ENCODE measurements around the gene RNH1. TPM values are rescaled to one million over a fixed set of nuclear protein-coding genes. Genes with fewer than 3 reads are reported as not detected.

RNH1 gene
- total and polyA plus RNA-seq, 2 of the 8 experiments (the other 6 are each of a cell fraction or from before 2014, with no cell fraction given): 48.7 to 49.8 TPM

DNA sequence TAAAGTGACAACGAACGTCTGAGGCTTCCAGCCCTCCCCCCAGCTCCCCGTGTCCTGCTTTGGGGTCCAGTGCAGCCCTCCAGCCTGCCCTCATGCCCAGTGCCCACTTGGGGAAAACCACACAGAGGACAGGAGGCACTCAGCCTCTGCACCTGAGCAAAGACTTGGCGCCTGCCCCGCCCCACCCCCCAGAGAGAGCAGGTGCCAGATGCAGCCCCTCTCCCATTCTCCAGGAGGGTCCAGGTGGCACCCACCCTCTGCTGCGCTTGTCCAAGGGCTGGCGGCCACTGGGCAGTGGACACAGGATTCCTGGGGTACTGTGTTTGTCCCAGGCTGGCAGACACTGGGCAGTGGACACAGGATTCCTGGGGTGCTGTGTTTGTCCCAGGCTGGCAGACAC, 15.7 kb downstream of the RNH1 start:
- Histone ChIP-seq H3K14ac (ENCODE audit: insufficient read length) (no peak overlapping the region), H3K4me1 (replicated peaks in 1 of 4; ENCODE audit: control insufficient read depth in 3 of 4, insufficient read depth in 4 of 4, low read length in 3 of 4) (no peaks in the 10 kb centered on the region), H4K8ac (ENCODE audit: extremely low read depth, insufficient read depth, low read length) (no peak overlapping the region), H2BK5ac (ENCODE audit: low read depth, low read length) (no peak overlapping the region), H3K18ac (ENCODE audit: extremely low read depth, low read length) (no peak overlapping the region), H3K79me1 (ENCODE audit: low read depth, low read length) (no peaks in the 10 kb centered on the region; the same call in 1 of the 2 replicates), H3K23ac (ENCODE audit: insufficient read length) (no peak overlapping the region), H3K23me2 (ENCODE audit: low read depth, low read length) (no peaks in the 10 kb centered on the region), H3K9ac (replicated peaks in 1 of 4; ENCODE audit: extremely low read depth in 1 of 4, low read depth in 3 of 4, low read length in 3 of 4) (no peak overlapping the region), H3K4ac (replicated peaks; ENCODE audit: insufficient read length, low read depth, low read length) (no peak overlapping the region), H2BK120ac (replicated peaks; ENCODE audit: low read depth, low read length) (no peak overlapping the region), H3K36me3 (ENCODE audit: control insufficient read depth in 2 of 4, insufficient read depth in 4 of 4, low read length in 3 of 4) (peaks cover 2 to 20% (median 5%) of the 10 kb centered on the region in 4 experiments; a peak in 4 of 8 replicates), H3K27me3 (replicated peaks in 1 of 4; ENCODE audit: control insufficient read depth in 3 of 4, extremely low read depth in 1 of 4, insufficient read depth in 3 of 4, low read length in 3 of 4) (no peaks in the 10 kb centered on the region), H4K91ac (replicated peaks; ENCODE audit: insufficient read length, low read length) (no peak overlapping the region), H3K27ac (ENCODE audit: low read depth, low read length) (no peak overlapping the region), H4K5ac (ENCODE audit: insufficient read length, low read depth, low read length) (no peak overlapping the region), H3K79me2 (ENCODE audit: control insufficient read depth in 1 of 2, insufficient read depth in 2 of 2, low read length in 2 of 2) (no peaks in the 10 kb centered on the region; a peak in 1 of 4 replicates), H3K4me2 (ENCODE audit: insufficient read depth in 1 of 2, low read depth in 2 of 2, low read length in 2 of 2) (no peak overlapping the region), H2AK5ac (ENCODE audit: low read depth, low read length) (no peak overlapping the region), H3K4me3 (ENCODE audit: extremely low read depth in 1 of 4, insufficient read depth in 2 of 4, low read depth in 3 of 4, low read length in 4 of 4) (no peak overlapping the region), H3K9me3 (ENCODE audit: insufficient read depth in 2 of 2, low read depth in 1 of 2, low read length in 1 of 2) (no peaks in the 10 kb centered on the region), H2BK12ac (ENCODE audit: low read depth, low read length) (no peak overlapping the region), H2AFZ (ENCODE audit: low read length) (no peak overlapping the region), H2BK15ac (ENCODE audit: low read length) (no peak overlapping the region), H2BK20ac (ENCODE audit: low read length) (no peak overlapping the region), H4K20me1 (replicated peaks in 1 of 2; ENCODE audit: control insufficient read depth in 1 of 2, insufficient read depth in 2 of 2, low read length in 2 of 2) (peaks cover 3 to 9% of the 10 kb centered on the region in 2 experiments), H3K56ac (replicated peaks; ENCODE audit: insufficient read length, low read depth, low read length) (no peak overlapping the region)
- ChIA-PET CTCF (ENCODE audit: partially characterized antibody) (interaction anchor here (0.9 kb wide), 1 partner anchor 76 kb away, joined by 3 read pairs; the partner anchor contains the start of gene SIGIRR), POLR2A (ENCODE audit: partially characterized antibody) (interaction anchor here (1.0 to 1.1 kb wide), 3 partner anchors 9 to 19 kb away, joined by 3 to 6 read pairs (median 3); no protein-coding TSS in a partner anchor)
- no peak for FAIRE-seq
- WGBS, 2 experiments (ENCODE audit: extremely low coverage in 1 of 2, insufficient coverage in 1 of 2, insufficient read length in 1 of 2, insufficient replicate concordance in 2 of 2, low coverage in 1 of 2, low lambda C conversion rate in 2 of 2, missing lambda C conversion rate in 1 of 2): 88% methylated on average over 7 of the region's 7 CpGs; no CpG with 5 or more reads in 1 of the 2 experiments
- no peak for DNase-seq (ENCODE audit: low read depth in 1 of 2, low spot score in 2 of 2)
- TF ChIP-seq HDAC2 (IDR thresholded peaks at IDR 0.05; ENCODE audit: borderline replicate concordance in 1 of 2, low read depth in 2 of 2, low read length in 2 of 2): no peak

All from H1 (cell line).